Brain microvascular endothelial cell (primary cell): ENCODE measurements around the gene APP.
A peak's percentile ranks its signal among the peaks of the same experiment; 100 is the strongest.

Source experiments
- DNase-seq: peaks from one replicate; pipeline ENCODE4 v3.0.0-alpha.2; 2020
- H3K27ac ChIP-seq: fragments of 250-450 bp; sonication (Bioruptor Pico); 2 replicates; pipeline ENCODE4 v1.5.1; 2020; ENCODE audit warnings: mild to moderate bottlenecking, moderate library complexity
- H3K27me3 ChIP-seq: fragments of 250-450 bp; sonication (Bioruptor Pico); replicated peaks from 2 replicates; pipeline ENCODE4 v1.5.1; 2020; ENCODE audit warnings: mild to moderate bottlenecking
- H3K36me3 ChIP-seq: fragments of 250-450 bp; sonication (Bioruptor Pico); replicated peaks from 2 replicates; pipeline ENCODE4 v1.5.1; 2020; ENCODE audit warnings: mild to moderate bottlenecking
- H3K4me3 ChIP-seq: 2 replicates; pipeline ENCODE4 v1.5.1; 2011; ENCODE audit warnings: low read depth, mild to moderate bottlenecking, control low read depth, low read length, moderate library complexity
- in situ Hi-C: cut with HindIII; loops from 2 replicates; pipeline ENCODE4 v1.10.0; 2017; ENCODE audit warnings: low sequenced_read_pairs, low pct_ligation_motif_present
- TF ChIP-seq, protein P1 (sequence below): IDR thresholded peaks from 2 replicates; pipeline ENCODE4 v1.5.1; 2011; ENCODE audit warnings: low read depth, mild to moderate bottlenecking, moderate library complexity, low read length, control low read depth, inconsistent platforms; ENCODE audit errors: missing control alignments

Gene APP

GRCh38 chr21:26096494-26097371 is 73.8 kb downstream of the APP start:
- no peaks in the 10 kb centered on the region for H3K36me3 ChIP-seq
- no peak for DNase-seq
- H3K27me3 ChIP-seq = no peaks in the 10 kb centered on the region
- no peak overlapping the region for H3K4me3 ChIP-seq
- no peak overlapping the region for H3K27ac ChIP-seq
- in situ Hi-C loops = no loop called here
- TF ChIP-seq, protein P1, sequence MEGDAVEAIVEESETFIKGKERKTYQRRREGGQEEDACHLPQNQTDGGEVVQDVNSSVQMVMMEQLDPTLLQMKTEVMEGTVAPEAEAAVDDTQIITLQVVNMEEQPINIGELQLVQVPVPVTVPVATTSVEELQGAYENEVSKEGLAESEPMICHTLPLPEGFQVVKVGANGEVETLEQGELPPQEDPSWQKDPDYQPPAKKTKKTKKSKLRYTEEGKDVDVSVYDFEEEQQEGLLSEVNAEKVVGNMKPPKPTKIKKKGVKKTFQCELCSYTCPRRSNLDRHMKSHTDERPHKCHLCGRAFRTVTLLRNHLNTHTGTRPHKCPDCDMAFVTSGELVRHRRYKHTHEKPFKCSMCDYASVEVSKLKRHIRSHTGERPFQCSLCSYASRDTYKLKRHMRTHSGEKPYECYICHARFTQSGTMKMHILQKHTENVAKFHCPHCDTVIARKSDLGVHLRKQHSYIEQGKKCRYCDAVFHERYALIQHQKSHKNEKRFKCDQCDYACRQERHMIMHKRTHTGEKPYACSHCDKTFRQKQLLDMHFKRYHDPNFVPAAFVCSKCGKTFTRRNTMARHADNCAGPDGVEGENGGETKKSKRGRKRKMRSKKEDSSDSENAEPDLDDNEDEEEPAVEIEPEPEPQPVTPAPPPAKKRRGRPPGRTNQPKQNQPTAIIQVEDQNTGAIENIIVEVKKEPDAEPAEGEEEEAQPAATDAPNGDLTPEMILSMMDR = no peak

- no peak overlapping the region for H3K27ac ChIP-seq
- no peaks in the 10 kb centered on the region for H3K27me3 ChIP-seq
- no peak overlapping the region for H3K4me3 ChIP-seq
- TF ChIP-seq, protein P1 = no peak
- in situ Hi-C loops = no loop called here
- no peak for DNase-seq
- no peaks in the 10 kb centered on the region for H3K36me3 ChIP-seq
These were observed 75.4 kb downstream of the APP start for GRCh38 chr21:26095131-26095530.

DNA sequence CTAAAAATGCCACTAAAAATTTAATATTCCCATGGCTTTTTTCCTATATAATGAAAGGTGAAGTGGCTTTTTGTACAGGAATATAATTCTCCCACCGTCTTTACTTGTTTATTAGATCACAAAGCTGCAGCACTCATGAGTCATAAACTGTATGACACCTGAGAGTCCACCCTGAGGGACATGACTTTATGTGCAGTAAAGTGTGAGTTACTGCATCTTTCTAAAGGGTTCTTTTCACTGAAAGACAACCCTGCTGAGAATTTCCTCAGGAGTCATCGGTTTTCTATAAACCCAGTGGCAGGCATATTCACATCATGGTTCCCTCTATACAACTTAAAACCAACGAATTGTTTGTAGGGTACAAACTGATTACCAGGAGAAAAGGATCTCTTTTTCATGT is 77.4 kb downstream of the APP start:
- H3K36me3 ChIP-seq = no peaks in the 10 kb centered on the region
- no peaks in the 10 kb centered on the region for H3K27me3 ChIP-seq
- H3K27ac ChIP-seq = no peak overlapping the region
- in situ Hi-C loops = no loop called here
- TF ChIP-seq, protein P1 = no peak
- DNase-seq = peak; percentile 45
- H3K4me3 ChIP-seq = no peak overlapping the region

DNA sequence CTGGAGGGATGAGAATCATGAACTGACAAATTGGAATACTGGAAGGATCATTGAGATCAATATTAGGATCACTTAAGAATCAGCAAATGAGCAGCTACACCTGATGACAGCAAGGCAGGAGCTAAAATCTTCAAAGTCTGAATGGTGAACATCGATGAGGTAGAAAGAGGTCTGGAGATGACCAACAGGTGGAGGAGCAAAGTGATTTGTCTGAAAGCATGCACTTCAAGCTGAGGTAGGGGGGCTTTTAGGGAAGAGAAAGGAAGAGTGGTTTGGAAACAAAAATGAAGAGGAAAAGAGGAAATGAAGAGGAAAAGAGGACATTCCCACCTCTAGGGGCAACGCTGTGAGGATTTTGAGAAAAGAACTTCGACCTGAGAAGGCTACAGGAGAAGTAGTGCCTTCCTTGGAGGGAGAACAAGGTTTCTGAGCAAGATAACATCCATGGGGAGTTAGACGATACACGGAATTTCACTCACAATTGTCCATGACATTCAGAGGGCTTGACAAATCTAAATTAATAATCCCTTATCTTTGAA is 79.0 kb downstream of the APP start:
- DNase-seq = no peak
- TF ChIP-seq, protein P1 = peak; percentile 34
- Histone ChIP-seq H3K27ac (no peak overlapping the region), H3K4me3 (no peak overlapping the region), H3K36me3 (no peaks in the 10 kb centered on the region), H3K27me3 (no peaks in the 10 kb centered on the region)
- in situ Hi-C loops = no loop called here

DNA sequence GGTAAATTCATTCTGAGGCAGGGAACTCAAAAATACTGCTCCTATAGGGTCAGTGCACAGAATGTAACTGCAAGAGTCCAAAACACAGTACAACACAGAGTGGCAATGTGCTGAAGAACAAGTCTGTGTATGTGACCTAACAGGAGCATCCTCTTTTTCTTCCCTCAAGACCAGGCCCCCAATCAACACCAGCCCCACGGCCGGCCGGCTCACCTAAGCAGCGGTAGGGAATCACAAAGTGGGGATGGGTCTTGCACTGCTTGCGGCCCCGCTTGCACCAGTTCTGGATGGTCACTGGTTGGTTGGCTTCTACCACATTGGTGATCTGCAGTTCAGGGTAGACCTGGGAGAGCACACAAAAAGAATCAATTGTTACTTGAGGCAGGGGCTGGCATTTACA is 80.8 kb downstream of the APP start:
- no peak for DNase-seq
- H3K4me3 ChIP-seq = no peak overlapping the region
- in situ Hi-C loops = no loop called here
- H3K36me3 ChIP-seq = no peaks in the 10 kb centered on the region
- no peak overlapping the region for H3K27ac ChIP-seq
- TF ChIP-seq, protein P1 = no peak
- H3K27me3 ChIP-seq = no peaks in the 10 kb centered on the region
